H1 (cell line): ENCODE results near the gene FAM181B. TPM values are rescaled to one million over a fixed set of nuclear protein-coding genes. Genes with fewer than 3 reads are reported as not detected.

Experiments
- CTCF ChIA-PET: fragments of 300-600 bp; sonication (Branson Sonifier 250); formaldehyde crosslinking; loops from one replicate; lab custom pipeline; 2021; ENCODE audit not compliant: partially characterized antibody; lab: Charles Lee
- POLR2A ChIA-PET: fragments of 300-600 bp; sonication (Branson Sonifier 250); formaldehyde crosslinking; loops from one replicate; lab custom pipeline; 2021; ENCODE audit warnings: inconsistent platforms; ENCODE audit not compliant: partially characterized antibody; lab: Charles Lee
- DNase-seq, 2 experiments: peaks; one replicate each; pipeline versions ENCODE4 v3.0.0 to v3.0.0-alpha.2; 2010 to 2022; ENCODE audit warnings: low spot score in 2 of 2, low read depth in 1 of 2, mixed read lengths in 1 of 2
- FAIRE-seq: peaks from 2 replicates; lab custom pipeline; 2011; peaks lifted over from hg19 to GRCh38; lab: Jason Lieb, UNC
- H2AFZ ChIP-seq: 2 replicates; pipeline ENCODE4 v1.8.1; 2012; ENCODE audit warnings: low read length, inconsistent platforms
- H2AK5ac ChIP-seq: 2 replicates; pipeline ENCODE4 v1.6.1; 2013; ENCODE audit warnings: low read depth, low read length
- H2BK120ac ChIP-seq: replicated peaks from 2 replicates; pipeline ENCODE3; 2013; ENCODE audit warnings: low read depth, low read length, inconsistent platforms
- H2BK12ac ChIP-seq: 2 replicates; pipeline ENCODE4 v1.6.1; 2013; ENCODE audit warnings: low read depth, low read length
- H2BK15ac ChIP-seq: 2 replicates; pipeline ENCODE4 v1.6.1; 2013; ENCODE audit warnings: low read length
- H2BK20ac ChIP-seq: 2 replicates; pipeline ENCODE4 v1.6.1; 2013; ENCODE audit warnings: low read length
- H2BK5ac ChIP-seq: 2 replicates; pipeline ENCODE4 v1.6.1; 2013; ENCODE audit warnings: low read depth, low read length
- H3K14ac ChIP-seq: 2 replicates; pipeline ENCODE4 v1.6.1; 2013; ENCODE audit warnings: inconsistent platforms; ENCODE audit not compliant: insufficient read length
- H3K18ac ChIP-seq: 2 replicates; pipeline ENCODE4 v1.6.1; 2013; ENCODE audit warnings: low read length; ENCODE audit errors: extremely low read depth
- H3K23ac ChIP-seq: 2 replicates; pipeline ENCODE4 v1.6.1; 2013; ENCODE audit warnings: inconsistent platforms; ENCODE audit not compliant: insufficient read length
- H3K23me2 ChIP-seq: 2 replicates; pipeline ENCODE4 v1.6.1; 2013; ENCODE audit warnings: low read depth, low read length
- H3K27ac ChIP-seq: 2 replicates; pipeline ENCODE4 v1.6.1; 2011; ENCODE audit warnings: low read depth, low read length, inconsistent platforms
- H3K27me3 ChIP-seq, 4 experiments: replicated peaks in 1 of 4; 1 replicate in 1 of 4; 2 replicates in 3 of 4; pipeline versions ENCODE4 v1.6.1 to v1.8.1; 2011 to 2013; ENCODE audit warnings: low read length in 3 of 4, mild to moderate bottlenecking in 3 of 4, inconsistent platforms in 2 of 4, mixed read lengths in 2 of 4, moderate library complexity in 1 of 4; ENCODE audit not compliant: control insufficient read depth in 3 of 4, insufficient read depth in 3 of 4; ENCODE audit errors: extremely low read depth in 1 of 4
- H3K36me3 ChIP-seq, 4 experiments: 2 replicates each; pipeline versions ENCODE4 v1.6.1 to v1.8.1; 2011 to 2013; ENCODE audit warnings: mild to moderate bottlenecking in 4 of 4, low read length in 3 of 4, moderate library complexity in 2 of 4, control low read depth in 1 of 4, inconsistent platforms in 1 of 4; ENCODE audit not compliant: insufficient read depth in 4 of 4, control insufficient read depth in 2 of 4
- H3K4ac ChIP-seq: replicated peaks from 2 replicates; pipeline ENCODE3; 2013; ENCODE audit warnings: low read length, low read depth, mixed read lengths, inconsistent platforms; ENCODE audit not compliant: insufficient read length
- H3K4me1 ChIP-seq, 4 experiments: replicated peaks in 1 of 4; 1 replicate in 1 of 4; 2 replicates in 3 of 4; pipeline versions ENCODE4 v1.6.1 to v1.8.1; 2011 to 2013; ENCODE audit warnings: low read length in 3 of 4, inconsistent platforms in 2 of 4, mixed read lengths in 1 of 4; ENCODE audit not compliant: insufficient read depth in 4 of 4, control insufficient read depth in 3 of 4
- H3K4me2 ChIP-seq, 2 experiments: 2 replicates each; pipeline versions ENCODE4 v1.6.1 to v1.8.1; 2011 to 2013; ENCODE audit warnings: low read depth in 2 of 2, low read length in 2 of 2, control low read depth in 1 of 2, inconsistent platforms in 1 of 2, mild to moderate bottlenecking in 1 of 2; ENCODE audit not compliant: insufficient read depth in 1 of 2
- H3K4me3 ChIP-seq, 4 experiments: fragments of 200-600, 300-600 bp in 1 of 4; sonication (generic), shearing (Covaris generic), sonication (Bioruptor Twin) in 1 of 4; 2 replicates each; pipeline versions ENCODE4 v1.5.1 to v1.8.1; 2011 to 2016; ENCODE audit warnings: low read length in 4 of 4, low read depth in 3 of 4, control low read depth in 2 of 4, inconsistent platforms in 2 of 4, mild to moderate bottlenecking in 2 of 4, mixed read lengths in 1 of 4, moderate library complexity in 1 of 4; ENCODE audit not compliant: insufficient read depth in 2 of 4; ENCODE audit errors: extremely low read depth in 1 of 4
- H3K56ac ChIP-seq: replicated peaks from 2 replicates; pipeline ENCODE3; 2013; ENCODE audit warnings: low read depth, mild to moderate bottlenecking, mixed read lengths, low read length, inconsistent platforms; ENCODE audit not compliant: insufficient read length
- H3K79me1 ChIP-seq: 2 replicates; pipeline ENCODE4 v1.6.1; 2013; ENCODE audit warnings: low read depth, low read length, control low read depth
- H3K79me2 ChIP-seq, 2 experiments: 2 replicates each; pipeline versions ENCODE4 v1.6.1 to v1.8.1; 2012 to 2013; ENCODE audit warnings: low read length in 2 of 2, mild to moderate bottlenecking in 2 of 2, inconsistent platforms in 1 of 2; ENCODE audit not compliant: insufficient read depth in 2 of 2, control insufficient read depth in 1 of 2
- H3K9ac ChIP-seq, 4 experiments: replicated peaks in 1 of 4; 1 replicate in 1 of 4; 2 replicates in 3 of 4; pipeline versions ENCODE4 v1.6.1 to v1.8.1; 2011 to 2013; ENCODE audit warnings: low read depth in 3 of 4, low read length in 3 of 4, control low read depth in 2 of 4, mild to moderate bottlenecking in 2 of 4, moderate library complexity in 2 of 4, inconsistent platforms in 1 of 4; ENCODE audit errors: extremely low read depth in 1 of 4
- H3K9me3 ChIP-seq, 2 experiments: 2 replicates each; pipeline versions ENCODE4 v1.6.1 to v1.8.1; 2012 to 2013; ENCODE audit warnings: mild to moderate bottlenecking in 2 of 2, moderate library complexity in 2 of 2, control low read depth in 1 of 2, inconsistent platforms in 1 of 2, low read depth in 1 of 2, low read length in 1 of 2, mixed read lengths in 1 of 2; ENCODE audit not compliant: insufficient read depth in 2 of 2
- H4K20me1 ChIP-seq, 2 experiments: replicated peaks in 1 of 2; 2 replicates each; pipeline versions ENCODE3 to v1.8.1; 2011 to 2013; ENCODE audit warnings: inconsistent platforms in 2 of 2, low read length in 2 of 2, mild to moderate bottlenecking in 1 of 2; ENCODE audit not compliant: insufficient read depth in 2 of 2, control insufficient read depth in 1 of 2
- H4K5ac ChIP-seq: 2 replicates; pipeline ENCODE4 v1.6.1; 2013; ENCODE audit warnings: low read length, low read depth, mixed read lengths, inconsistent platforms; ENCODE audit not compliant: insufficient read length
- H4K8ac ChIP-seq: 2 replicates; pipeline ENCODE4 v1.8.0; 2013; ENCODE audit warnings: mild to moderate bottlenecking, moderate library complexity, low read length, inconsistent platforms; ENCODE audit not compliant: insufficient read depth; ENCODE audit errors: extremely low read depth
- H4K91ac ChIP-seq: replicated peaks from 2 replicates; pipeline ENCODE3; 2013; ENCODE audit warnings: low read length, mixed read lengths, inconsistent platforms; ENCODE audit not compliant: insufficient read length
- ASH2L ChIP-seq: fragments of 200-600, 300-600 bp; sonication (generic); IDR thresholded peaks from one replicate; pipeline ENCODE4 v1.7.1; 2017; ENCODE audit warnings: low read length
- BCL11A ChIP-seq, 2 experiments: IDR thresholded peaks; one replicate each; pipeline ENCODE4 v1.6.1; 2011; ENCODE audit warnings: low read depth in 2 of 2, low read length in 2 of 2, mild to moderate bottlenecking in 2 of 2
- EZH2 ChIP-seq: fragments of 200-600 bp; sonication (generic); IDR thresholded peaks from 2 replicates; pipeline ENCODE4 v1.7.1; 2012; ENCODE audit warnings: low read depth, mild to moderate bottlenecking, moderate library complexity, low read length, inconsistent platforms; ENCODE audit not compliant: severe bottlenecking
- GABPA ChIP-seq: IDR thresholded peaks from 2 replicates; pipeline ENCODE4 v1.6.1; 2011; ENCODE audit warnings: mild to moderate bottlenecking, low read length, moderate library complexity, borderline replicate concordance; ENCODE audit not compliant: insufficient read depth
- JUND ChIP-seq: IDR thresholded peaks from 2 replicates; pipeline ENCODE4 v1.6.1; 2011; ENCODE audit warnings: mild to moderate bottlenecking, improper control_type of control experiment, low read length
- KDM4A ChIP-seq: IDR thresholded peaks from one replicate; pipeline ENCODE4 v1.7.1; 2012; ENCODE audit warnings: low read depth, mild to moderate bottlenecking, moderate library complexity, low read length, inconsistent platforms; ENCODE audit not compliant: severe bottlenecking
- KDM5A ChIP-seq: fragments of 200-600 bp; IDR thresholded peaks from 2 replicates; pipeline ENCODE4 v1.7.1; 2012; ENCODE audit warnings: mild to moderate bottlenecking, low read length, inconsistent platforms, mixed read lengths
- RBBP5 ChIP-seq: IDR thresholded peaks from 2 replicates; pipeline ENCODE4 v1.7.1; 2012; ENCODE audit warnings: low read depth, mild to moderate bottlenecking, inconsistent platforms, low read length, moderate library complexity, borderline replicate concordance
- RNF2 ChIP-seq: fragments of 200-900, 300-1000 bp; sonication (generic); IDR thresholded peaks from 2 replicates; pipeline ENCODE4 v1.7.1; 2016; ENCODE audit warnings: borderline replicate concordance, low read depth, mild to moderate bottlenecking, antibody characterized with exemption, low read length; ENCODE audit not compliant: poor library complexity, severe bottlenecking; ENCODE audit errors: missing control alignments
- SUZ12 ChIP-seq: fragments of 200-600 bp; sonication (generic); IDR thresholded peaks from 2 replicates; pipeline ENCODE4 v1.6.1; 2012; ENCODE audit warnings: mild to moderate bottlenecking, inconsistent platforms, low read length, moderate library complexity, mixed read lengths
- WGBS, 2 experiments: shearing (Covaris generic) in 1 of 2; methylation state at CpG; one replicate each; pipeline versions ENCODE4 v1.1.6 to v1.1.7; 2013 to 2015; ENCODE audit warnings: low lambda C conversion rate in 2 of 2, mixed read lengths in 2 of 2, inconsistent platforms in 1 of 2, low coverage in 1 of 2, missing lambda C conversion rate in 1 of 2; ENCODE audit not compliant: insufficient replicate concordance in 2 of 2, insufficient coverage in 1 of 2, insufficient read length in 1 of 2; ENCODE audit errors: extremely low coverage in 1 of 2, missing lambda C conversion rate in 1 of 2; 5-methylcytosine and 5-hydroxymethylcytosine counted together
- polyA plus RNA-seq, 7 experiments: library from polyadenylated mRNA; depleted of rRNA in 3 of 7; stranded (reverse) in 5 of 7; unstranded in 2 of 7; fragments of >200 nt in 5 of 7; fragments of 200-250 nt in 2 of 7; gene quantifications; 1 replicate in 5 of 7; 2 replicates in 1 of 7; 4 replicates in 1 of 7; pipeline versions ENCODE4 v1.2.1 to v1.2.3, GENCODE V29; 2011 to 2013; ENCODE audit warnings: missing spikeins in 2 of 7, mixed read lengths in 2 of 7
- total RNA-seq: library from RNA; stranded (reverse); fragmentation: NEBNext Ultra II Directional; extraction: Animal tissue kit (Norgen Biotek cat#: 25700); gene quantifications from 2 replicates; pipeline ENCODE4 v1.2.1, GENCODE V29; 2021

FAM181B gene
- total and polyA plus RNA-seq, 2 of the 8 experiments (the other 6 are each of a cell fraction or from before 2014, with no cell fraction given) = 0.21 to 0.37 TPM

DNA sequence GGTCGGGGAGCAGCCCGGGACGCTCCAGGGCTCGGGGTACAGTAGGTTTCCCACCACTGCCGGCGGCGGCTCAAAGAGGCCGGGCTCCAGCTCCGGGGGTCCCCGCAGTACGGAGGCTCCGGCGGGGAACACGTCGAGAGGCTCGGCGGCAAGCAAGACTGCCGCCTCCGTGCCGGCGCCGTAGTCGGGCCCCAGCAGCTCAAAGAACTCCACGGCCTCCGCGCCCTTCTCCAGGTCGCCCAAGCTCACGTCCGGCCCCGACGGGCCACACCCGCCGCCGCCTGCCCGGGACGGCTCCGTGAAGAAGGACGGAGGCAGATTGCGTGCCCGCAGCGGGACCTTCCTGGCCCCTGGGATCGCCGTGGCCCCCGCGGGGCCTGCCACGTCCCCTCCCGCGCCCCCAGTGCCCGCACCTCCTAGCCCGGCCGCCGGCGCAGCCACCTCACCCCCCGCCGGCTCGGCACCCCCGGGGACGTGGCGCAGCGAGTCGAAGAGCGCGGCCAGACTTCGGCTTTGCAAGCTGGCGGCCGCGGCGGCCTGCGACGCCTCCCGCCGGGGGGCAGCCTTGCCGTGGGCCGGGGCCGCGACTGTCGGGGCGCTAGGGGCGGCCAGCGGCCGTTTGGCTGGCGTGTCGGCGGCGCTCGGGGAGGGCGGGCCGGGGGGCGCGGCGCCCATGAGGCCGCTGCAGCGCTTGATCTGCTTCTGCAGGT is 775 bp downstream of the FAM181B start:
- no peaks in the 10 kb centered on the region for H3K36me3 ChIP-seq
- no peak overlapping the region for H3K14ac ChIP-seq
- H2BK15ac ChIP-seq = peak overlapping the region; percentile 88; the same call in 1 of the 2 replicates
- CTCF ChIA-PET = interaction anchor here (0.9 to 3.4 kb wide), 9 partner anchors 11 to 134 kb away, joined by 3 to 18 read pairs (median 3); no protein-coding TSS in a partner anchor
- H3K9ac ChIP-seq = peak overlapping the region in 1 of 4 experiments; percentile 50; a peak in 1 of 7 replicates
- 0 out of 2 replicates have a peak overlapping the region, but pooled peaks have one; percentile 78 for H3K18ac ChIP-seq
- no peaks in the 10 kb centered on the region for H3K79me2 ChIP-seq
- FAIRE-seq (no peak), DNase-seq (peak in 1 of 2 experiments; percentile 64)
- peaks cover 11 to 41% (median 36%) of the 10 kb centered on the region in 4 experiments for H3K27me3 ChIP-seq
- no peak overlapping the region for H3K23ac ChIP-seq
- H3K4me1 ChIP-seq = peaks cover 2 to 12% (median 6%) of the 10 kb centered on the region in 4 experiments; a peak in 5 of 7 replicates
- H4K91ac ChIP-seq = peak overlapping the region; percentile 51
- H2BK12ac ChIP-seq = peak overlapping the region; percentile 68; the same call in 1 of the 2 replicates
- H3K23me2 ChIP-seq = peaks cover 14% of the 10 kb centered on the region; the same call in 1 of the 2 replicates
- no peak overlapping the region for H3K4ac ChIP-seq
- peak overlapping the region; percentile 50 to 86 (median 58) for H3K4me3 ChIP-seq
- no peak overlapping the region for H2BK120ac ChIP-seq
- H3K27ac ChIP-seq = no peak overlapping the region
- H3K4me2 ChIP-seq = peak overlapping the region; percentile 59 to 83
- H4K5ac ChIP-seq = no peak overlapping the region
- H3K79me1 ChIP-seq = no peaks in the 10 kb centered on the region
- H3K9me3 ChIP-seq = no peaks in the 10 kb centered on the region
- TF ChIP-seq KDM4A (peak; percentile 28), RNF2 (peak; percentile 33), KDM5A (no peak), RBBP5 (no peak), SUZ12 (peak; percentile 53; the same call in 1 of the 2 replicates), JUND (no peak), ASH2L (peak; percentile 79), GABPA (no peak), BCL11A (IDR thresholded peaks at IDR 0.05; ENCODE audit: low read depth in 2 of 2, low read length in 2 of 2) (no peak), EZH2 (peak; percentile 69)
- TF ChIP-seq, all 59 proteins: peak for 5
- no peak overlapping the region for H2AK5ac ChIP-seq
- no peak overlapping the region for H2AFZ ChIP-seq
- no peak overlapping the region for H2BK20ac ChIP-seq
- no peaks in the 10 kb centered on the region for H4K20me1 ChIP-seq
- 3% methylated on average over 30 of the region's 93 CpGs; no CpG with 5 or more reads in 1 of the 2 experiments for WGBS, 2 experiments
- peak overlapping the region; percentile 18 for H3K56ac ChIP-seq
- H4K8ac ChIP-seq = peak overlapping the region; percentile 86; the same call in 1 of the 2 replicates
- no peak overlapping the region for H2BK5ac ChIP-seq
- POLR2A ChIA-PET = no interaction called here
